ENCODE results near the gene FOXO3. TPM values are rescaled to one million over a fixed set of nuclear protein-coding genes. Genes with fewer than 3 reads are reported as not detected.
"Not testable (repeated sequence)": the region's sequence is repeated elsewhere in the genome, so short reads cannot be mapped to it uniquely, and the experiment has no call there.

FOXO3 gene
- total RNA-seq, 1 donor from 2014 or later, result 20.8 TPM

DNA sequence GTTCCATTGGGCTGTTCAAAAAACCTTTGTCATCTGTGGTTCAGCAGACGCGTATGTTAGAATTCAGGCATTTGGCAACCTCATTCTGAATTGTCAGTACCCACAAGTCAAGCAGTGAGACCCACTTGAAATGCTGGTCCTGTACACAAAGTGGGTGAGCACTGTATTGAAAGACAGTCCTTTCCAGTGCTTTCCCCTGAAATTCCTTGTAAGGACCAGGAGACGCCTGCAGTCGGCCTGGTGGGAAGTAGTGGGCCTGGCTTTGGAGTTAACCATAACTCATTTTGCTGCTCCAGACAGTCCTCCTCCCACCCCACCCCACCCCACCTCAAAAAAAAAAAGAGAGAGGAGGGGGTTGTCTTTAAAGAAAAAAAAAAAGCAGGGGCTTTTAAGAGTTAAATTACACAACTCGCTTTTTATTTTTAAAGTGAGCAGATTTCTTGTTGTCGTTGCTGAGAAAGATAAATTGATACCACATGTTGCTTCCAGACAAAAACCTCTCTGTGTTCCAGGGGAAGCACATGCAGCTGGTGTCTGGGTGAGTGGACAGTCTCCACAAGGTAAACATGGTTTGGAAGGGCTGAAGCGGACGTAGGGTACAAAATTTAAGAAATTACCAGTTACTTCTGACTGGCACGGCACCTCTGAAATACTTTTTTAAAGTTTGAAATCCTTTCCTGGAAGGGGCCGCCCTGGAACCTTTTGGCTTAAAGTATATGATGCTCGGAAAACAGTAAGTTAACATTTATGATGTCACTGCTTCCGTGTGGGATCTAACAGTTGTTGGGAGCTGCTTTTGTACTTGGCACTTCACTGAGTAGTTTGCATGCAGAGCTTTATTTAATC lies 95.3 kb downstream of the FOXO3 start:
- DNase-seq (ENCODE audit: extremely low read depth, low read depth, low spot score), result no peak

DNA sequence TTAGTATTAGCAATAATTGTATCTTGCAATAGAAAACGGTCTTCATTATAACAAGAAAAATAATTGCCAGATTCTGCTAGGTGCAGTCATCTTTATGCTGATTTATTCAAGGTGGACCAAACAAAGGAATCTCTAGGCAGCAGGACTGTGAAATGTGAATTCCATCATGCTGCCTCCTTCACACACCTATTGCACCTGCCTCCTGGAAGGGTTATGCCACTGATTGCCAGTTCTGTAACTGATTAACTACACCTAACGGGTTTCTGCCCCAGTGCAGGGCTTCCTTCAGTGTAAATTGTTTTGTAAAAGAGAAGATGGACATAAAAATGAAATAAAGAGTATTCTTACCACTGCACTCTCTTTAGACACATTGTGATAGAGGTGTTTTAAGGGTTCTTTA lies 96.1 kb downstream of the FOXO3 start:
- no peak for DNase-seq (ENCODE audit: extremely low read depth, low read depth, low spot score)

DNA sequence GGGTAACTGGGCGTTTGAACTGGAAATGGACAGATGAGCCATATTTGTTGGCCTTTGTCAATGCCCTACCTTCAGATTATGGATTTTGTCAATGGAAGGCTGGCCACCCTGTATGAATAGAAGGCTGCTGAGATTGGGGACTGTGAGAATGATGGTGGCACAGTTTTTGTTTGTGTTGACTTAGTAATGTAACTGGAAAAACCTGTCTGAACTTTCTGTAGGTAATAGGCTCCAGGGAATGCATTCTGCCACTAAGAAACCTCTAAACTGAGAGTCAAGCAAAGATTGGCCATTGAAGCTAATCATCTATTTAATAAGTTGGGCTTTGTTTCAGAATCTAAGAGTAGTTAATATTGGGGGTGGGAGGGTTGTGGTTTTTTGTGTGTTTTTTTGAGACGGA lies 97.5 kb downstream of the FOXO3 start:
- DNase-seq (ENCODE audit: extremely low read depth, low read depth, low spot score), result no peak

DNA sequence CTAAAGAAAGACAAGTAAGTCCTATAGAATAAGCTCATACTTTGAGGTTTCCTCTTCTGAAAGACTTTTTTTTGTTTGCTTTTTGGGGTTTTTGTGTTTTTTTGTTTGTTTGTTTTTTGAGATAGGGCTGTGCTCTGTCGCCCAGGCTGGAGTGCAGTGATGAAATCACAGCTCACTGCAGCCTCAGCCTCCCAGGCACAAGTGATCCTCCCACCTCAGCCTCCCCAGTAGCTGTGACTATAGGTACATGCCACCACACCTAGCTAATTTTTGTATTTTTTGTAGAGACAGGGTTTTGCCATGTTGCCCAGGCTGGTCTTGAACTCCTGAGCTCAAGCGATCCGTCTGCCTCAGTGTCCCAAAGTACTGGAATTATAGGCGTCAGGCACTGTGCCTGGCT lies 98.1 kb downstream of the FOXO3 start:
- not testable (repeated sequence) for DNase-seq (ENCODE audit: extremely low read depth, low read depth, low spot score)

DNA sequence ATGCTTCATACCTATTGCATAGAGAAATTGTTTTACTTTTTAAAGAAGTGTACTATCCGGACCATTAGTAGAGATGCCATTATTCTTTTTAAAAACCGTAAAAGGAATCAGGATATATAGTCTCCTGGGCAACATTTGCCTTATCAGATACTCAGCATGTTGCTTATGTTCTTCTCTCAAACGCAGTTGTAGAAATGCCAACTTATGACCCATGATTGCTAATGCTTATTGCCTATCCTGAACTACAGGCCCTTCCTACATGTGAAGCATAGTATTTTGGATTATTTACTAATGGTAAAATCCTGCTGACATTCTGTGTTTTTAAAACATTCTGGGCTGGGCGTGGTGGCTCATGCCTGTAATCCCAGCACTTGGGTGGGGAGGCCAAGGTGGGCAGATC lies 99.5 kb downstream of the FOXO3 start:
- no peak for DNase-seq (ENCODE audit: extremely low read depth, low read depth, low spot score)

DNA sequence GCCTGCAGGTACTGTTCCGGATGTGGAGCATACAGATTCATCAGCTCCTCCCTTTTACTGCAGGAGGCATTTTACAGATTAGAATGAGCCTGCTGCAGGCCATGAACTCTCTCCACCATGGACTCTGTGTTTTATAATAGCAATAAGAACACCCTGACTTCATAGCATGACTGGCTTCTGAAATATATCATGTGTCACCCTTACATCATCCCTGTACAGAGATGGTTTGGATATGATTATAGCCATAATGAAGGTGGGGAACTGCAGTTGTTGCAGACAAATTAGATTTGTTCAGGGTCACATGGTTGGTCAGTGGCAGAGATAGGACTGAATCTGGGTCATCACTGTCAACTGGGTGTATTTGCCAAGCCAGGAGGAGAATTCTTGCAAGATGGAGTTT lies 100.7 kb downstream of the FOXO3 start:
- DNase-seq (ENCODE audit: extremely low read depth, low read depth, low spot score), result no peak

DNA sequence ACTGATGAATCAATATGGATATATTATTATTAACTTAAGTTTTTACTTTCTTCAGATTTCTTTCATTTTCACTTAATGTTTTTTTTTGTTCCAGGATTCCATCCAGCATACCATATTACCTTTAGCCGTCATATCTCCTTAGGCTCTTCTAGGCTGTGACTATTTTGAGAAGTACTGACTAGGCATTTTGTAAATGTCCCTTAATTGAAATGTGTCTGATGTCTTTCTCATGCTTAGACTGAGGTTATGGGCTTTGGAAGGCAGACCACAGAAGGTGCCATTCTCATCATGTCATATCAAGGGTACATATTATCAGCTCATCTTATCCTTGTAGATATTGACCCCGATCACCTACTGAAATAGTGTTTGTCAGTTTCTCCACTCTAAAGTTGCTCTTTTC lies 101.3 kb downstream of the FOXO3 start:
- no peak for DNase-seq (ENCODE audit: extremely low read depth, low read depth, low spot score)

DNA sequence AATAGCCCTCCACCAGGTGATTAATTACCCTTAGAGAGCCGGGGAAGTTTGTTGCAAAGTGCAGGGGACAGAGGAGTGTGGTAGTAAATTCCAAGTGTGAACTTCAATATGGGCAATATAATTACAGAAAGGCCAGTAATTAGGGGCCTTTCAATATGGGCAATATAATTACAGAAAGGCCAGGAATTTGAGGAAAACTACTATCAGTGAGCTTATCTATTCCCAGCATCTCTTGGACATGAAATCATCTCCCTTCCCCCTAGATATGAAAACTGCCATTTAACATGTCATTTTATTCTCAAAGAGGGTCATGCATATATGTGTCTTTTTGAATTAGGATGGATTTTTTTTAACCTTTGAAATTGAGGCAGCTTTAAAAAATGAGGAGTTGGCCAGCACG lies 102.0 kb downstream of the FOXO3 start:
- no peak for DNase-seq (ENCODE audit: extremely low read depth, low read depth, low spot score)

DNA sequence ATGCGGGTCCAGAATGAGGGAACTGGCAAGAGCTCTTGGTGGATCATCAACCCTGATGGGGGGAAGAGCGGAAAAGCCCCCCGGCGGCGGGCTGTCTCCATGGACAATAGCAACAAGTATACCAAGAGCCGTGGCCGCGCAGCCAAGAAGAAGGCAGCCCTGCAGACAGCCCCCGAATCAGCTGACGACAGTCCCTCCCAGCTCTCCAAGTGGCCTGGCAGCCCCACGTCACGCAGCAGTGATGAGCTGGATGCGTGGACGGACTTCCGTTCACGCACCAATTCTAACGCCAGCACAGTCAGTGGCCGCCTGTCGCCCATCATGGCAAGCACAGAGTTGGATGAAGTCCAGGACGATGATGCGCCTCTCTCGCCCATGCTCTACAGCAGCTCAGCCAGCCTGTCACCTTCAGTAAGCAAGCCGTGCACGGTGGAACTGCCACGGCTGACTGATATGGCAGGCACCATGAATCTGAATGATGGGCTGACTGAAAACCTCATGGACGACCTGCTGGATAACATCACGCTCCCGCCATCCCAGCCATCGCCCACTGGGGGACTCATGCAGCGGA lies 102.9 kb downstream of the FOXO3 start:
- not testable (repeated sequence) for DNase-seq (ENCODE audit: extremely low read depth, low read depth, low spot score)

DNA sequence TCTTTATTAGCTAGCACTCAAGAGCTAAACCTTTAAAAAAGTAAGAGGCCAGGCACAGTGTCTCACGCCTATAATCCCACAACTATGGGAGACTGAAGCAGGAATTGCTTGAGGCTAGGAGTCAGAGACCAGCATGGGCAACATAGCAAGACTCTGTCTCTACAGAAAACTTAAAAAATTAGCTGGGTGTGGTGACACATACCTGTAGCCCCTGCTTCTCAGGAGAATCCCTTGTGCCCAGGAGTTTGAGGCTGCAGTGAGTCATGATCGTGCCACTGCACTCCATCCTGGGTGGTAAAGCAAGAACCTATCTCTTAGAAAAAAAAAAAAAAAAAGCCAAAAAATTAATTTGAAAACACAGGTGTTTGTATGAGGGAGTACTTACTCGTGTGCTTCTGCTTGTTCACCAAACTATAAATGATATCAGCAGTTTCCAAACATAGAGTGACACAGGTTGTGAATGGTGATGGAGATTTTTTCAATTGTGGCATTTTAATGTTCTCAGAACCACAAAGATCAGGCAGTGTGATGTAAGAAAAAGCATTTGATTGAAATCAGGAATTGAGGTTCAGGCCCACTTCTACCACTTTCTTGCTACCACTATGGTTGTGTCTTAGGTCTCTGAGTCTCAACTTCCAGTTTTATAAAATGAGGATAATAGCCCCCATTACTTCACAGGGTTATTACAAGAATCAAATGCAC lies 104.9 kb downstream of the FOXO3 start:
- DNase-seq (ENCODE audit: extremely low read depth, low read depth, low spot score), result no peak

DNA sequence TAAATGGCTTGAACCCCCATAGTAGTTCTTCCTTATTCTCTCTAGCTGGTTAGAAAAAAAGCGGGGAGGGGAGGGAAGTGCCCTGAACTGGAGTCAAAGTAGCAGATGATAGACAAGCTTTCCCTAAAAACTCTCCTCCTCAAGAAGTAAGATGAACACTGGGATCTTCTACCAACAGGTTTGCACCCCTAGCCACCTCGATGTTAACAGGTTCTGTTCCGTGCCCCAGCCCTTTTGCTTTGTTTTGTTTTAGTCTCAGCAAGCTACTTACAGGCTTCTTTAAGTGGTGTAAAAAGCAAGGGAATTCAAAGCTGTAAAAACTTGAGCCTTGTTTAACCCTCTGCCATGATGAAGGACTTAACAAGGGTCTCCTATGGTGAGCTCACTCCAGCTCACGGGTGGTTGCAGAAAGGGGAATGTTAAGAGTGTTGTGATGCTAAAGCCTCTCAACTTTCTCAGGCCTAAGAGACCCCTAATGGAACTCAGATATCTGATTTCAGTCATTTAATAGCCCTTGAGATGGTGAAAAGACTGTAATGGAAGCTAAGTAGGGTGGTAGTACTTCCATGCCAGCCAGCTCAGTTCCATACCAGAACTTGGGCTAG lies 106.0 kb downstream of the FOXO3 start:
- no peak for DNase-seq (ENCODE audit: extremely low read depth, low read depth, low spot score)

DNA sequence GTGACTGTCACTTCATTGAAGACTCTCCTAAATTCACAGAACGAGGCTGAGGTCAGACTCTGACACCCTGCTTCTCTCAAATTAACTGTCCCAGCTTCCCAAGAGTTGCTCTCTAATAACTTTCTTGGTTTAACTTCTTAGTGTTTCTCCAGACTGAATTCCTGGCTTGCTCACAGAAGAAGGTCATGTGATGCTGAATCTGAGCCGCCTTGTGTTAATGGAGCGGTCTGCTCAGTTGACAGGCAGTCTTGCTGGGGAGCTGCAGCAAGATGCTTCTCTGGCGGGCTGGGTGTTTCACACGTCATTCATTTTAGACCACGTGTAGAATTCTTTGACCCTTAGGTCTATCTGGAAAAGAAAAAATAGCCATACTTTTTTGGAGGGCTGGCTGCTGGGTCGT lies 107.3 kb downstream of the FOXO3 start:
- DNase-seq (ENCODE audit: extremely low read depth, low read depth, low spot score), result no peak

DNA sequence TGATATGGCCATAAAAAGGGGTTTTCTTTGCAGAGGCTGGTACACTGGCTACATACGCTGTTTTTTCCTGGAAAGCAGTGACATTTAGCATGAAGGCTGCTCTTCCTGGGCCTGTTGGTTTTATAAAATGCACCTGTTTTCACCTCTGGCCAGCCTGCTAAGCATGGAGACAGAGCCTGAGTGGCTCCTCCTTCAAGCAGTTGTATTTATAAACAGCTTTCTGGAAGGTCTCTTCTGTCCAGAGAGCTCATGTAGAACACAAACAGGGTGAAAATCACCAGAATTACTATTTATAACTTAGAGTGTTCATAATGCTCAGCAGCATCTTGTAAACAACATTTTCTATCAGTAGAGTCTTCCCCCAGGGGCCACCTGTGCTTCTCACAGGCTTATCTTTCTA lies 109.0 kb downstream of the FOXO3 start:
- DNase-seq (ENCODE audit: extremely low read depth, low read depth, low spot score), result no peak

DNA sequence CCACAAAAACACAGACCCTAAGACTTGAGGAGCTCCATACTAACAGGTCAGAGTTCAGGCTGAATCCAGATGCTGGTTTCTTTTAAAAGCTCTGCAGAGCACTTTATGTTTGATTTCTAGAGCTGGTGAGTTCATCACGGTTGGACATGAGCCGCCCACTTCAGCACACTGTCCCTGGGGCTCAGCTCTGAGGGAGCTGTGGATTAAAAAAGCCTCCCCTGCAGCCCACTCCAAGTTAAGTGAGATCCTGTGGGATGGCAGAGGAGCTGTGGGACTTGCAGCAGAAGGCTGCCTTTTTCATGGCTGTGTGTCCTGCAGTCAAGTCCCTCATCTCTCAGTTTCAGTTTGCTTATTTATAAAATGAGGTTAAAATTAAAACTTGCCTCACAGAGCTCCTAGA lies 110.5 kb downstream of the FOXO3 start:
- no peak for DNase-seq (ENCODE audit: extremely low read depth, low read depth, low spot score)

DNA sequence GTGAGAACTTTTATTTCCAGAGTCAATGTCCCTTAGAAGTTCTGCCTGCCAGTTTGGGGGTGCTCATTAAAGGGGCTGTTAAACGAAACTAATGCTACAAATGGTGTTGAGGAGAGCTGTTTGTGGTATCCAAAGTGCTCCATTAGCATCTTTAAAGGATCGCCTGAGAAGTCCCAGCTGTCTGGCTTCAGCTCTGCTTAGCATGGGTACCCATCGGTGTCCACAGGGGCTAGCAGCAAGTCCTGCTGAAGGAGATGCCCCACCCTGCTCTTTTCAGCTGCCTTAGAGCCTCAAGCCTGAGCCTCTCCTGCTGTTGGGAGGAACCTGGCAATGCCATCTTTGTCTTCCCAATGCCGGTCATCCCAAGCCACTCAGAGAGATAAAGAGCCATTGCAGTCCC lies 111.1 kb downstream of the FOXO3 start:
- DNase-seq (ENCODE audit: extremely low read depth, low read depth, low spot score), result no peak

DNA sequence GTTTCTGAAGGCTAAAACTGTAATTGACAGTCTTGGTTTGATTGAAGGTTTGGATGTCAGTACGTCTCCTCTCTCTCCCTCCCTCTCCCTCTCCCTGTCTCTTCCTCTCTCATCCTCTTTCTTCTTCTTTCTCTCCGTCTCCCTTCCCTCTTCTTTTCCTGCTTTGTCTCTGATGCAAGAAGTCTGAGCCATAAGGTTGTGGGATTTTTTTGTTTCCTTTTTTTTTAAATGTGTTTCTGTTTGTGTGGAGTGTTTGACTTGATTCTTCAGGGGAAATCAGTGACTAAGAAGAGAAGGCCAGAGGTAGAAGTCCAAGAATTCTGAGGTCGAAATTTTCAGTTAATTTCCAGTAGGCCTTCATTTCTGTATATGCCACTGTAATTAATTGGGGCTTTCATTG lies 111.9 kb downstream of the FOXO3 start:
- no peak for DNase-seq (ENCODE audit: extremely low read depth, low read depth, low spot score)

DNA sequence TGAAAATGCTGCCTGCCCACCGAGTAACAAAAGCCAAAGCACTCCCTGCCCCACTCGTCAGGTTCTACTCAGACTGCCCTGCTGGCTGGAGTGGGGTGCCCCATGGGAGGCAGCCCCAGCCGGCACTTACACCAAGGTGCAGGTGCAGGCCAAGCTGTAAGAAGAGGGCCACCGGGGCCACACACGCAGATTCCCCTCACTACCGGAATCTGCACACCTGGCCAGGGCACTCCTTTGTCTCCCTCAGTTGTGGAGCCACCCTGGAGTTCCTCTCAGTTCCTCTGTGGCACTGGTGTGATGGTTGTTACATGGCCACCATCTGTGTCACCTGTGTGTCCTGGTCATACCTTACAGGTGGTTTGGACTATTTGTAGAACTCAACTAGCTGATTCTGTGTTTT lies 112.4 kb downstream of the FOXO3 start:
- DNase-seq (ENCODE audit: extremely low read depth, low read depth, low spot score), result no peak

DNA sequence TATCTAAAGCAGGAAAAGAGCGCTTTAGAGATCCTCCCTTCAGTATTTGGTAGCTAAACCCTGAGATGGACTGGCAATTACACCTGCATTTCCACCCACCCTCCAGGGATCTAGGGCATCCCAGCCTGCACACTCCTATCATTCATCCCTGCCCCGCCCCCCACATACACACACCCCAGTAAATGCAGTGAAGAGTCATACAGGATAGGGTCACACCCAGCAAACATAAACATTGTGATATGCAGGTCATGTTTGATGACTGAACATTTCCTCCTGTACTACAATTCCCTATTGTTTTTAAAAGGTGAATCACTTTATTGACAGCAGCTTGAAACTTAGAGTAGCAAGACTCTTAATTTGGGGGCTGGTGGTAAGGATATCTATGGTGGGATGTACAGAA lies 112.9 kb downstream of the FOXO3 start:
- DNase-seq (ENCODE audit: extremely low read depth, low read depth, low spot score), result no peak

DNA sequence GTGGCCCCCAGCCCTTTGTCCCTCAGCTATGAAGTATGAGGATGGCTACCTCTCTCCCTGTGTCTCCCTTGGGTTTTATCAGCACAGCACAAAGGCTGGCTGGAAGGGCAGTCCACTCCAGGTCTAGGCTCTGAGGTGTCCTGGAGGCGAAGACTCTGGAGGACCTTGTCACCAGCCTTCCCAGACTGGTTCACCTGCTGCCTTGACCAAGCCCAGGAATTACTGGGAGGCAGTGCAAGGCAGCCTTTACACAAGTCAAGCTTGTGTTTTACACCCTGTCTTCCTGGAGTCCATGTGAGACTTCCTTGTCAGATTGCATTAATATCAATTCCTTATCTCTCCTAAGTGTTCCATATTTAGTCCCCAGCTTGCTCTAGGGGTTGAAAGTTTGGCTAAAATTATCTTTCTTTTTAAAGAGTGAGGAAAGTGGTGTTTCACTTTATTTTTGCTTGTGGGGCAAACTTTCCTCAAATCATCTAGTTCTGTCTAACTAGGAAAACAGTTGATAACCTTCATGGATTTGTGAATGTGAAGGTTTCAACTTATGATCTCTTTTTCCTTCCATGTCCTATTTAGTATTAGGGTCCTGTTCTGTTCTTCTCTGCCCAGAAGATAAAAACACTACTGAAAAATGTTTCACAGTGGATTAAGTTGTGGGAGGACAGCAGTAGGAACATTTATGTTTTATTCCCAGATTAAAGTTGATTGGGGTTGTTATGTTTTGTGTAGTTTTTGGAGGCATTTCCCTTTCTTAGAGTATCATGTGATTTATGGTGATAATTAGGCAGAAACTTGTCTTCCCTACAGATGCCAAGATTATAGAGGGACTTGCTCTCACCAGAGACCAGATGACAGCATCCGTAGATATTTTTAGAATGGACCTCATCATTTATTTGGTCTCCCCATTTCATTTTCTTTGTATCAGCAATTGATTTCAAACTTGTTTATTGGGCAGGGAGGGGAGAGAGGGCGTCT lies 114.8 kb downstream of the FOXO3 start:
- no peak for DNase-seq (ENCODE audit: extremely low read depth, low read depth, low spot score)

DNA sequence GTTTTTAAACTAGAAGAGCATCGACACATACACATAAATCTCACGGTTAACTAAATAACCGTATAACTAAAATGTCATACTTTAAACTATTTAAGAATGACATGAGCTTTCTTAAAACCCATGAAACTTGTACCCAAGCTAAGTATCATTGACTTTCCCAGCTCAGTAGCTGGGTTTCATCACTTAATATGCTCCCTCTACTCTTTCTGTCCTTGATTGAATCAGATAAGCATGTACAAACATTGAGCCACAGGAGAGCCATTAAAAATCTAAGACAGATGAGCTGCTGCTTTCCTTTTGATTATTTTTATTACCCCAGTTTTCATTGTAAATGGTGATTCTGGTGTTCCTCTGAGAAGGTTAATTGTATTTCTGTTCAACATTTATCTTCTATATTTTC lies 115.8 kb downstream of the FOXO3 start:
- DNase-seq (ENCODE audit: extremely low read depth, low read depth, low spot score), result no peak
